Right ventricle myocardium inferior (tissue), 1 donor: ENCODE results near the gene TMEM115. TPM values are rescaled to one million over a fixed set of nuclear protein-coding genes. Genes with fewer than 3 reads are reported as not detected.
"Not testable (repeated sequence)": the region's sequence is repeated elsewhere in the genome, so short reads cannot be mapped to it uniquely, and the experiment has no call there.

Experiments
- ATAC-seq: fragments of 200-7000 bp; cut with Tn5 transposase; one replicate; pipeline ENCODE4 v1.9.1; 2020; ENCODE audit warnings: mild to moderate bottlenecking, moderate library complexity
- DNase-seq: peaks from one replicate; pipeline ENCODE4 v3.0.0; 2021; ENCODE audit errors: missing footprints
- intact Hi-C: fragments of 100-400 bp; cut with DNase I; formaldehyde crosslinking; loops from one replicate; pipeline ENCODE4 v1.11.0; 2022
- total RNA-seq: library from RNA; stranded (reverse); fragmentation: NEBNext Ultra II Directional; extraction: Animal tissue kit (Norgen Biotek cat#: 25700); gene quantifications from one replicate; pipeline ENCODE4 v1.2.1, GENCODE V29; 2021
- donor health status: DM: no; HTN: yes; CAD: no; lungs with severe emphysema.

The TMEM115 gene
- total RNA-seq, 1 donor from 2014 or later = 26.4 TPM

GRCh38 chr3:50322386-50323091 lies 36.8 kb downstream of the TMEM115 start, which contains the start of gene HYAL2:
HYAL2 (minus strand) TSS chr3:50322745; CDS start chr3:50320489, 2,256 bp downstream.
- intact Hi-C loops = no loop called here
- DNase-seq = peak; percentile 81
- no peak for ATAC-seq

- ATAC-seq (no peak), DNase-seq (no peak)
- intact Hi-C loops = no loop called here
Measured at GRCh38 chr3:50322115-50322385, 37.3 kb downstream of the TMEM115 start.

GRCh38 chr3:50321336-50322114 lies 37.8 kb downstream of the TMEM115 start:
- DNase-seq (peak; percentile 96), ATAC-seq (peak; percentile 84)
- intact Hi-C loops = loop anchor here (1.0 kb wide), 2 partner anchors 18 to 22 kb away; partner anchors contain the start of genes HYAL1, HYAL3 and NAA80

- intact Hi-C loops = loop anchor here (1.0 kb wide), 2 partner anchors 18 to 22 kb away; partner anchors contain the start of genes HYAL1, HYAL3 and NAA80
- peak; percentile 91 for DNase-seq
- peak; percentile 73 for ATAC-seq
Measured at GRCh38 chr3:50320853-50321335, 38.4 kb downstream of the TMEM115 start.

- peak; percentile 18 for DNase-seq
- intact Hi-C loops = no loop called here
- no peak for ATAC-seq
Measured at GRCh38 chr3:50319894-50320625, 39.3 kb downstream of the TMEM115 start.

- peak; percentile 64 for DNase-seq
- intact Hi-C loops = no loop called here
- ATAC-seq = no peak
Measured at GRCh38 chr3:50319181-50319893, 40.0 kb downstream of the TMEM115 start.

GRCh38 chr3:50318615-50319014 lies 40.7 kb downstream of the TMEM115 start:
- DNase-seq (peak; percentile 71), ATAC-seq (no peak)
- intact Hi-C loops = no loop called here

DNA sequence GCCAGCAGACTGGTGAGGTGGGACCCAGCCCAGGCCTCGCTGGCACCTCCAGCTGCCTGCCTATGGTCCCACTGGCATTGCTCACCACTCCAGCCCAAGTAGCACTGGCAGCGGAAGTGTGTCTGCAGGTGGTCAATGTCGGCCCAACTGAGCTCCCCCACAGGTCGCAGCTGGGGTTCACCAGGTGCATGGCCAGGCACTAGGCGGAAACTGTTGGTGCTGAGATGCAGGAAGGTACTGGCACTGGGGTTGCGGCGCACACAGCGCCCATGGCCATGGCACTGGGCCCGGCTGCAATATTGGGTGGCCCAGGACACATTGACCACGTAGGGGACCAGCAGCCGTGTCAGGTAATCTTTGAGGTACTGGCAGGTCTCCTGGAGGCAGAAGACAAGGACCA lies 41.2 kb downstream of the TMEM115 start:
- DNase-seq (peak; percentile 53), ATAC-seq (no peak)
- intact Hi-C loops = no loop called here

GRCh38 chr3:50317300-50317699 lies 42.0 kb downstream of the TMEM115 start:
- no peak for ATAC-seq
- intact Hi-C loops = no loop called here
- DNase-seq = peak; percentile 75

GRCh38 chr3:50316657-50317242 lies 42.6 kb downstream of the TMEM115 start:
- intact Hi-C loops = no loop called here
- DNase-seq = peak; percentile 40
- no peak for ATAC-seq

DNA sequence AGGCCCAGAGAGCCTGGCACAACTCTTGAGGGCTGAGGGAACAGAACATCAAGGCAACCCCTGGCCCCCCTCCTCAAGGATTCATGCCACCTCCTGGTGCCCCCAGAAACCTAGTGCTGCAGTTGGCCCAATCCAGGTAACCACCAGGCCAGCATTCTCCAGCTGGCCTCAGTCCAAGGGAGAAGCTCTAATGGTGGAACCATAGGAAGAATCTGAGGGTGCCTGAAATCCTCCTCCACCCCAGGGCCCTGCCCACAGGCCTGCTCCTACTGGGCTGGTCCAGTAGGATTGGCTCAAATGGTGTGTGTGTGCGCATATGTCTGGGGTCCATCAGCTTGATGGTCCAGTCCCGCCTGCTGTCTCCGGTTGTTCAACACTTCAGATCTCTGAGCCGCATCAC lies 44.5 kb downstream of the TMEM115 start:
- intact Hi-C loops = no loop called here
- ATAC-seq (no peak), DNase-seq (peak; percentile 30)

DNA sequence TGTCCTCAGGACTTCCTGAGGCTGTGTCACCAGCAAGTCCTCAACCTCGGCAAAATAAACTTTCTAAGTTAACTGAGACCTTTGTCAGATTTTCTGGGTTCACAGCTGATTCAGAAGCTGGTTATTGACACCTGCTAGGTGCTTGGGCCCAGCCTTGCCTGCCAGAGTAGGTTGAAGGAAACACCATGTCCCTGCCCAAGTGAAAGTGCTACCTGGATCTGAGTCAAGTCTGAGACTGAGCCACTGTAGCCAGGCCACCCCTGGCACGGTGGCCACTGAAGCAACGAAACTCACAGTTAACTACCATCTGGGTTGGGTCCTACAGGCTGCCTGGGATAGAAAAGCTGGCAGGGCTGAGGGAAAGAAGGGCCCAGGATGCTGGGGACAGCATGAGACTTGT lies 45.0 kb downstream of the TMEM115 start:
- ATAC-seq (peak; percentile 29), DNase-seq (peak; percentile 58)
- intact Hi-C loops = no loop called here

- intact Hi-C loops, ATAC-seq: not testable (repeated sequence)
- peak; percentile 23 for DNase-seq
Measured at GRCh38 chr3:50312041-50312440, 47.3 kb downstream of the TMEM115 start.

Other genes starting within 250 kb of the TMEM115 start
- 12.3 TPM for gene SEMA3F, start 204.2 kb downstream of the TMEM115 start, total RNA-seq
- not detected for gene GNAT1, start 167.9 kb downstream of the TMEM115 start, total RNA-seq
- gene SLC38A3, start 154.2 kb downstream of the TMEM115 start, total RNA-seq = 10.3 TPM
- gene GNAI2, start 123.3 kb downstream of the TMEM115 start, total RNA-seq = 153 TPM
- gene SEMA3B, start 90.4 kb downstream of the TMEM115 start, total RNA-seq = 19.8 TPM
- 29.8 TPM for gene LSMEM2, start 80.4 kb downstream of the TMEM115 start, total RNA-seq
- gene IFRD2, start 67.1 kb downstream of the TMEM115 start, total RNA-seq = 69.4 TPM
- gene HYAL3, start 60.1 kb downstream of the TMEM115 start, total RNA-seq = 1.4 TPM
- gene NAA80, start 60.1 kb downstream of the TMEM115 start, total RNA-seq = 5.8 TPM
- gene HYAL1, start 55.9 kb downstream of the TMEM115 start, total RNA-seq = 70.1 TPM
- gene HYAL2, start 36.8 kb downstream of the TMEM115 start, total RNA-seq = 39.0 TPM
- 32.8 TPM for gene TUSC2, start 31.3 kb downstream of the TMEM115 start, total RNA-seq
- 14.7 TPM for gene RASSF1, start 18.7 kb downstream of the TMEM115 start, total RNA-seq
- not detected for gene ZMYND10, start 13.8 kb downstream of the TMEM115 start, total RNA-seq
- 16.7 TPM for gene NPRL2, start 8.7 kb downstream of the TMEM115 start, total RNA-seq
- 6.3 TPM for gene CYB561D2, start 8.7 kb downstream of the TMEM115 start, total RNA-seq
- gene CACNA2D2, start 144.1 kb upstream of the TMEM115 start, total RNA-seq = 1.2 TPM
- gene C3orf18, start 208.2 kb upstream of the TMEM115 start, total RNA-seq = 48.4 TPM
- 14.0 TPM for gene HEMK1, start 210.0 kb upstream of the TMEM115 start, total RNA-seq